DOHH2 (cell line): ENCODE data around the gene DEFB131A.

Source experiments
- CTCF ChIP-seq: fragments of 200-600 bp; sonication (generic); IDR thresholded peaks from one replicate; pipeline ENCODE4 v1.5.1; 2014; ENCODE audit warnings: antibody characterized with exemption, mild to moderate bottlenecking, low read depth, low read length; ENCODE audit not compliant: poor library complexity, severe bottlenecking
- EZH2phosphoT487 ChIP-seq: fragments of 200-600 bp; sonication (generic); IDR thresholded peaks from 2 replicates; pipeline ENCODE4 v1.6.1; 2017; ENCODE audit warnings: borderline replicate concordance, mild to moderate bottlenecking, antibody characterized with exemption, low read length, moderate library complexity, mixed read lengths

- TF ChIP-seq CTCF, result no peak
- TF ChIP-seq EZH2phosphoT487, result no peak
These were observed 34.4 kb upstream of the DEFB131A start for GRCh38 chr4:9409793-9410192.
